ENCODE results near the gene CDH4.

The CDH4 gene

DNA sequence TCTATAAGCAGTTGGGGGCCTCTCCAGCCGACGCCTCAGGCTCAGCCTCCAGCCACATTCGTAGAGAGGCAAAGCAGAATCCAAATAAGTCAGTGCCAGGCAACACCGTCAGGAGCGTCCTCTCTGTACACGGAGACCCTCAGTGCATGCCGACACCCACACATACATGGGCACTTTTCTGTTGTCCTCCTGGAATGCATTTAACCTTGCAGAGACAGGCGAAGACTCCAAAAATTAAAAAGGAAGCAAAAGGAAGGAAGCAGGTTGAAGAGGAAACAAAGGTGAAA, 487.7 kb downstream of the CDH4 start:
- H3K4me3 ChIP-seq (ENCODE audit: low read depth, low read length), result no peak overlapping the region
- TF ChIP-seq, protein P1, sequence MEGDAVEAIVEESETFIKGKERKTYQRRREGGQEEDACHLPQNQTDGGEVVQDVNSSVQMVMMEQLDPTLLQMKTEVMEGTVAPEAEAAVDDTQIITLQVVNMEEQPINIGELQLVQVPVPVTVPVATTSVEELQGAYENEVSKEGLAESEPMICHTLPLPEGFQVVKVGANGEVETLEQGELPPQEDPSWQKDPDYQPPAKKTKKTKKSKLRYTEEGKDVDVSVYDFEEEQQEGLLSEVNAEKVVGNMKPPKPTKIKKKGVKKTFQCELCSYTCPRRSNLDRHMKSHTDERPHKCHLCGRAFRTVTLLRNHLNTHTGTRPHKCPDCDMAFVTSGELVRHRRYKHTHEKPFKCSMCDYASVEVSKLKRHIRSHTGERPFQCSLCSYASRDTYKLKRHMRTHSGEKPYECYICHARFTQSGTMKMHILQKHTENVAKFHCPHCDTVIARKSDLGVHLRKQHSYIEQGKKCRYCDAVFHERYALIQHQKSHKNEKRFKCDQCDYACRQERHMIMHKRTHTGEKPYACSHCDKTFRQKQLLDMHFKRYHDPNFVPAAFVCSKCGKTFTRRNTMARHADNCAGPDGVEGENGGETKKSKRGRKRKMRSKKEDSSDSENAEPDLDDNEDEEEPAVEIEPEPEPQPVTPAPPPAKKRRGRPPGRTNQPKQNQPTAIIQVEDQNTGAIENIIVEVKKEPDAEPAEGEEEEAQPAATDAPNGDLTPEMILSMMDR (IDR thresholded peaks at IDR 0.05; ENCODE audit: low read depth, low read length), result no peak

DNA sequence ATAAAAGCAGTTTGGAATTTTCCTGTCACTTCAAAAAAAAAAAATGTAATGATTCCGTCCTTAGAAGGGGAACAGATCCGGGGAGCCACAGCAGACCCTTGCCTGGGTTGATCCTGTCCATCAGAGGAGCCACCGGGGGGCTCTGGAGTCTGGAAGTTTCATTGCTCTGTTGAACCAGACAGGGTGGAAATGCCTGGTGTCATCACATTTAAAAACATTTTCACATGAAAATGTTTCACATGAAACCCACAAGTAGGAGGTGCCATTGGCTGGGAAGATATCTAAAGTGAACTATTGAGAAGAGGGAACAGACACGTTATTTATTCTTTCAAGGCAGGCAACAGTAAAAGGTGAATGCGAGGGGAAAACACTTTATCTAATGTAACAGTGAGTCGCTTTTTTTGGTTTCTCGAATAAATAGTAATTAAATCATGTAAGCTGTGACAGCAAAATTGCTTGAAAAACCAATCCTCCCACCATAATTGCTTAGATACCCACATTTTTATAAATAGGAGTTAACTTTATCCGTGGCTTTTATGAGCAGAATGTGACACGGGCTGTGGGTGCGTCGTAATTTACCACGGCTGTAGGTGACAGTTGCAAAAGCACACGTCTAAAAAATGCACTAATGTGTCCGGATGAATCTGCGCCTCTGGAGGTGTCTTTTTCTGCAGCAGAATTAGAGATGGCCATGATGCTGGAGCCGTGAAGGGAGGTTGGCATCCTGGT, 490.2 kb downstream of the CDH4 start:
- H3K4me3 ChIP-seq (ENCODE audit: low read depth, low read length), result no peak overlapping the region
- TF ChIP-seq, protein P1 (IDR thresholded peaks at IDR 0.05; ENCODE audit: low read depth, low read length), result no peak

DNA sequence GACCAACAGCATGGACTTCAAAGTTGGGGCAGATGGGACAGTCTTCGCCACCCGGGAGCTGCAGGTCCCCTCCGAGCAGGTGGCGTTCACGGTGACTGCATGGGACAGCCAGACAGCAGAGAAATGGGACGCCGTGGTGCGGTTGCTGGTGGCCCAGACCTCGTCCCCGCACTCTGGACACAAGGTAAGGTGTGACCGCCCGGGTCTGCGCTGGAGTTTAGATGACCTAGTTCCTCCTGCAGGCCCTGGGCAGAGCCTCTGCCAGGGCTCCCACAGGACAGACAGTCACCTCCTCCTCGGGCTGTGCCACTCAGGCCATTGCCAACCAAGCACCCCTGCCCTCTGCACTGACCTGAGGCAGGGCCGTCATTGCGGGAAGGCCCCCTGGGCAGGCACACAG, 491.5 kb downstream of the CDH4 start:
- TF ChIP-seq, protein P1 (IDR thresholded peaks at IDR 0.05; ENCODE audit: low read depth, low read length), result no peak
- no peak overlapping the region for H3K4me3 ChIP-seq (ENCODE audit: low read depth, low read length)

DNA sequence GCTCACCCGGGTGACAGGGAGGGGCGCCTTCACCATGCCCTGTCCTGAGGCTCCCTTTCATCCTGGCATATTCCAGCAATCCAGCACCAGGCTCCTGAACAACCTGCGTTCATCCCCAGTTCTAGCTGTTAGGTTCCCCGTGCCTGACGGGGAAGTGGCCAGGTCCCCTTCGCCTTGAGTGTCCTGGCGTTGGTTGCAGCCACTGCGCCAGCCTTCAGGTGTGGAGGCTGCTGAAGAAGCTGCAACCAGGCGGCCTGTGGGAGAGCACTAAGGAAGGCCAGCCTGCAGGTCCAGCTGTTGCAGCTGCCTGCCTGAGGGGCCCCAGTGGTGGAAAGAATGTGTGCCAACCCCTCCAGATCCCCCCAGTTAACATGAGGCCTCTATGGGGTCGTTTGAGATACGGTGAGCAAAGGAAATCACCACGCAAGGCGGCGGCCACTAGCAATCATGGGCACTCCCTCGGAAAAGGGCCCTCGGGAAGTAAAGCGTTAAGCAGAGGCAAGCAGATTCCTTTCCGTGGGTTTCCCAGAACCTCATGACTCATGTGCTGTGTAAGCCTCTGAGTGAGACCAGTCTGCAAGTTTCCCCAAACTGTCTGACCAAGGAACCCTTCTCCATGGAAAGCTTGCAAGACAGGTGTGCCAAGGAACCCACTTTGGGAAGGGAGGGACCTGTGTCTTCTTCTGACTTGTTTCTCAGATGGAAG, 492.8 kb downstream of the CDH4 start:
- no peak overlapping the region for H3K4me3 ChIP-seq (ENCODE audit: low read depth, low read length)
- TF ChIP-seq, protein P1 (IDR thresholded peaks at IDR 0.05; ENCODE audit: low read depth, low read length), result no peak

DNA sequence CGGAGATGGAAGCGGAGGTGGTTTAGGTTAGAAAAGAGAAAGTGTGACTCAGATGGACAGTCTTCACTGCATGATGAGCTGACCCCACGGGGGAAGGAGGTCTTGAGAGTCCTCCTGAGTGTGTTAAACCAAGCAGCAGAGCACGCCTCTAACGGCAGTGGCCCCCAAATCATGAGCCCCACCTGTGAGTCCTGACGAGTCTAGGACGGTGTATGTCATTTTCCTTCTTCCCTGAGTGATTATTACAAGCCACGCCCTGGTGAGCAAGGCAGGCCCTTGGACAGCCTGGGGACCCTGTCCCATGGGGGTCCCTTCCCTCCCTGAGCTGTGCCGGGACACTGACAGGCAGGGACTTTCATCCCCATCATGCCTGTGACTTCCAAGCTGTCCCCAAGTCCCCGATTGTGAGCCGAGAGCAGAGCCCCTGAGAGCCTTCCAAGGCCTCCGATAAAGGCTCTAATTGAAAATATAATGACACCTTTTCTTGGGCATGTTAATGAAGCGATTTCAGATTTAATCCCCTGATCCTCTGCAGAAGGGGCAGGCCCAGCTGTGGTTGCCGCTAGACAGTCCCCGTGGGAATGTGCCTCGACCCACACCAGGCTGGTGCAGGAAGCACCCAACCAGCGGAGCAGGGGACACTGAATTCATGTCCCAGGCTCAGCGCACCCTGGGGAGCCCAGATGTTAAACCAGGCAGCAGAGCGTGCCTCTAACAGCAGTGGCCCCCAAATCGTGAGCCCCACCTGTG, 493.5 kb downstream of the CDH4 start:
- H3K4me3 ChIP-seq (ENCODE audit: low read depth, low read length), result no peak overlapping the region
- TF ChIP-seq, protein P1 (IDR thresholded peaks at IDR 0.05; ENCODE audit: low read depth, low read length), result no peak

DNA sequence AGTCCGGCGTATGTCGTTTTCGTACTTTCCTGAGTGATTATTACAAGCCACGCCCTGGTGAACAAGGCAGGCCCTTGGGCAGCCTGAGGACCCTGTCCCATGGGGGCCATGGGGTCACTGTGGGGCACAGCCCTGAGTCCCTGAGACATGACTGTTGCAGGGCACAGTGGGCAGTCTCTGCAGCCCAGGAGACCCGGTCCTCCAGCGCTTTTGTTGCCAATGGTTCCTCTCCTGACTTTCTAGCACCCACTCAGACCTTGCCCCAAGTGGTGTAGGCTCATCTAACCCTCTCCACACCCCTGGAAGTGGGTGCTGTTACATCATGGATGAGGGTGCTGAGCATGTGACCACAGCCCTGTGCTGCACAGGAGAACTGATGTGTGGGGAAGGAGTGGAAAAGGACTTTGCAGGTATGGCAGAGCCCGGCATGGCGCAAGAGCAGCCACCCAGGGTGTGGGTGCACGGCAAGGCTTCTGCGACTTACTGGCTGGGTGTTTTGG, 494.1 kb downstream of the CDH4 start:
- no peak overlapping the region for H3K4me3 ChIP-seq (ENCODE audit: low read depth, low read length)
- TF ChIP-seq, protein P1 (IDR thresholded peaks at IDR 0.05; ENCODE audit: low read depth, low read length), result no peak

GRCh38 chr20:61746781-61747180, 494.7 kb downstream of the CDH4 start:
- TF ChIP-seq, protein P1 (IDR thresholded peaks at IDR 0.05; ENCODE audit: low read depth, low read length), result no peak

More at GRCh38 chr20:61746781-61747180, 494.7 kb downstream of the CDH4 start:
- no peak overlapping the region for H3K4me3 ChIP-seq (ENCODE audit: low read depth, low read length)
